RWPE1 (cell line): ENCODE results near the gene EMID1.

ENCODE experiments used
- CTCF ChIA-PET: fragments of 350-600 bp; sonication (Branson Sonifier 250); formaldehyde crosslinking; extraction: SDS; loops from one replicate; lab custom pipeline; 2021; lab: Yijun Ruan, JAX
- POLR2A ChIA-PET: fragments of 400-600 bp; formaldehyde crosslinking; extraction: SDS; loops from one replicate; lab custom pipeline; 2020; ENCODE audit warnings: antibody characterized with exemption; ENCODE audit not compliant: low non-redundant PET; lab: Yijun Ruan, JAX
- DNase-seq: peaks from one replicate; pipeline ENCODE4 v3.0.0; 2012; ENCODE audit warnings: low spot score
- H3K27ac ChIP-seq: fragments of 450-650 bp; 2 replicates; pipeline ENCODE4 v1.5.1; 2017
- CTCF ChIP-seq: fragments of 450-650 bp; conservative IDR thresholded peaks from 2 replicates; pipeline ENCODE4 v1.5.1; 2017; ENCODE audit warnings: low read depth, mild to moderate bottlenecking

EMID1 gene

GRCh38 chr22:29270475-29271271 is 65.0 kb downstream of the EMID1 start:
- ChIA-PET POLR2A (no interaction called here), CTCF (interaction anchor here (0.6 kb wide), 1 partner anchor 16 kb away, joined by 3 read pairs; no protein-coding TSS in a partner anchor)
- no peak for TF ChIP-seq CTCF
- DNase-seq, result no peak
- no peak overlapping the region for H3K27ac ChIP-seq

- ChIA-PET POLR2A (no interaction called here), CTCF (no interaction called here)
- no peak for TF ChIP-seq CTCF
- no peak overlapping the region for H3K27ac ChIP-seq
- no peak for DNase-seq
Observed at GRCh38 chr22:29272624-29273023, 66.9 kb downstream of the EMID1 start.

- TF ChIP-seq CTCF, result no peak
- CTCF ChIA-PET, result no interaction called here
Observed at GRCh38 chr22:29275167-29275566, 69.5 kb downstream of the EMID1 start.

GRCh38 chr22:29275819-29276565 is 70.3 kb downstream of the EMID1 start:
- no peak for TF ChIP-seq CTCF
- ChIA-PET POLR2A (no interaction called here), CTCF (no interaction called here)
- DNase-seq, result no peak
- H3K27ac ChIP-seq, result no peak overlapping the region

More at GRCh38 chr22:29275167-29275566, 69.5 kb downstream of the EMID1 start:
- no peak overlapping the region for H3K27ac ChIP-seq
- no peak for DNase-seq
- POLR2A ChIA-PET, result no interaction called here

- no peak overlapping the region for H3K27ac ChIP-seq
- POLR2A ChIA-PET, result no interaction called here
- TF ChIP-seq CTCF, result no peak
- CTCF ChIA-PET, result no interaction called here
- no peak for DNase-seq
Observed at GRCh38 chr22:29277927-29278326, 72.2 kb downstream of the EMID1 start.

GRCh38 chr22:29284196-29284595 is 78.5 kb downstream of the EMID1 start:
- POLR2A ChIA-PET, result no interaction called here
- no peak for TF ChIP-seq CTCF
- CTCF ChIA-PET, result no interaction called here
- DNase-seq, result no peak
- H3K27ac ChIP-seq, result no peak overlapping the region
